Spleen (tissue), 7 donors: Measurements from ENCODE around the gene PRKCG.

ENCODE experiments used
- POLR2A ChIP-seq, 3 donors: fragments of 450-650 bp; IDR thresholded peaks; one replicate each; pipeline ENCODE4 v1.5.1; 2017; ENCODE audit warnings: antibody characterized with exemption in 3 of 3, mild to moderate bottlenecking in 1 of 3
- TF ChIP-seq, protein P1 (sequence below), 11 experiments: fragments of 200-600 bp in 7 of 11; fragments of 450-650 bp in 4 of 11; sonication (generic) in 4 of 11; IDR thresholded peaks in 8 of 11; conservative IDR thresholded peaks in 3 of 11; 1 replicate in 7 of 11; 2 replicates in 4 of 11; pipeline versions ENCODE4 v1.4.0 to v1.8.0; 2016 to 2021; ENCODE audit warnings: antibody characterized with exemption in 11 of 11, inconsistent platforms in 4 of 11, mild to moderate bottlenecking in 1 of 11
- donor health status: DM: no; HTN: no; CAD: no; lungs with moderate emphysema.
- donor health status: DM: no; HTN: no; CAD: no.
- donor health status: DM: no; HTN: no; CAD: no.

GRCh38 chr19:53892301-53892980 lies 10.4 kb downstream of the PRKCG start:
- no peak for TF ChIP-seq POLR2A (IDR thresholded peaks at IDR 0.05)
- TF ChIP-seq, protein P1, sequence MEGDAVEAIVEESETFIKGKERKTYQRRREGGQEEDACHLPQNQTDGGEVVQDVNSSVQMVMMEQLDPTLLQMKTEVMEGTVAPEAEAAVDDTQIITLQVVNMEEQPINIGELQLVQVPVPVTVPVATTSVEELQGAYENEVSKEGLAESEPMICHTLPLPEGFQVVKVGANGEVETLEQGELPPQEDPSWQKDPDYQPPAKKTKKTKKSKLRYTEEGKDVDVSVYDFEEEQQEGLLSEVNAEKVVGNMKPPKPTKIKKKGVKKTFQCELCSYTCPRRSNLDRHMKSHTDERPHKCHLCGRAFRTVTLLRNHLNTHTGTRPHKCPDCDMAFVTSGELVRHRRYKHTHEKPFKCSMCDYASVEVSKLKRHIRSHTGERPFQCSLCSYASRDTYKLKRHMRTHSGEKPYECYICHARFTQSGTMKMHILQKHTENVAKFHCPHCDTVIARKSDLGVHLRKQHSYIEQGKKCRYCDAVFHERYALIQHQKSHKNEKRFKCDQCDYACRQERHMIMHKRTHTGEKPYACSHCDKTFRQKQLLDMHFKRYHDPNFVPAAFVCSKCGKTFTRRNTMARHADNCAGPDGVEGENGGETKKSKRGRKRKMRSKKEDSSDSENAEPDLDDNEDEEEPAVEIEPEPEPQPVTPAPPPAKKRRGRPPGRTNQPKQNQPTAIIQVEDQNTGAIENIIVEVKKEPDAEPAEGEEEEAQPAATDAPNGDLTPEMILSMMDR (IDR thresholded peaks at IDR 0.05 in 8 of 11, conservative IDR thresholded peaks at IDR 0.05 in 3 of 11), result no peak
